ENCODE measurements around the gene SLC25A26.
A peak's percentile ranks its signal among the peaks of the same experiment; 100 is the strongest.

SLC25A26 gene

DNA sequence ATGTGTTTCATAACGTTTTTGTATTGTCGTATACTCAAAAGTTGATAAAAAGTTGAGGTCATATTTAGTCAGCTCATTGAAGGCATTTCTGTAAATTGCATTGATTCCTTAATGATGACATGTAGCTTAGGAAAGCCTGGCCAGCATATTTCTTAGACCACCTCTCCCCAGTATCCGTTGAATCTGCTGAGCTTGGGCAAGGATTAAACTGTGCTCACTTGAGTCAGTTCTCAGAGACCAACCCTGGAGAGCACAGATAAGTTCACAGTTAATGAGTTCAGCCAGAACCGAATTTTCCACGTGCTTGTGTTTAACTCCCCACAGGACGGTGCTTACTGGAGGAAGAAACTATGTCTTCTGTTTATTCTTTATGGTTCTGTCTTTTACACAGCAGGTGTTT, 132.7 kb downstream of the SLC25A26 start:
- peak; percentile 94 for DNase-seq (ENCODE audit: low read depth)
- no peak for TF ChIP-seq CTCF (conservative IDR thresholded peaks at IDR 0.05; ENCODE audit: low read depth, low read length)
- H3K4me3 ChIP-seq (ENCODE audit: low read length): no peak overlapping the region

GRCh38 chr3:66354001-66354400, 133.2 kb downstream of the SLC25A26 start:
- DNase-seq (ENCODE audit: low read depth): no peak
- TF ChIP-seq CTCF (conservative IDR thresholded peaks at IDR 0.05; ENCODE audit: low read depth, low read length): no peak
- no peak overlapping the region for H3K4me3 ChIP-seq (ENCODE audit: low read length)

DNA sequence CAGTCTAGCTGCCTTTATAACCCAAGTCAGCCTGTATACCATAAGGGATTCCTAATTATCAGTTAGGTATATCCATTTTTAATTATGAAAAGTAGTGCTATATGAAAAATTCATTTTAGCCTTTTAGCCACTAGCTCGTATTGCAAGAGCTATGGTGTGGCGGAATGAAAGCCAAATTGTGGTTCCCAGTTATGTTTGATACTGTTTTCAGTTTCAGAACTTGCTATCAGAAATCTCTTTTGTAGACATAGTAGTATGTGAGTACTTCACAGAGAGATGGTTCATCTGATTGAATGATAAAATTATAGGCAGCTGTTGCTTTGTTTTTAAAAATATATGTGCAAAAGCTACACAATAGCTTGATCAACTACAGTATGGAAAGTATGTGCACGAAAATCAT, 134.6 kb downstream of the SLC25A26 start:
- no peak overlapping the region for H3K4me3 ChIP-seq (ENCODE audit: low read length)
- TF ChIP-seq CTCF (conservative IDR thresholded peaks at IDR 0.05; ENCODE audit: low read depth, low read length): no peak
- no peak for DNase-seq (ENCODE audit: low read depth)

GRCh38 chr3:66355997-66356396, 135.2 kb downstream of the SLC25A26 start:
- no peak for TF ChIP-seq CTCF (conservative IDR thresholded peaks at IDR 0.05; ENCODE audit: low read depth, low read length)
- DNase-seq (ENCODE audit: low read depth): no peak
- H3K4me3 ChIP-seq (ENCODE audit: low read length): no peak overlapping the region

- H3K4me3 ChIP-seq (ENCODE audit: low read length): no peak overlapping the region
- no peak for DNase-seq (ENCODE audit: low read depth)
- no peak for TF ChIP-seq CTCF (conservative IDR thresholded peaks at IDR 0.05; ENCODE audit: low read depth, low read length)
These were observed 140.6 kb downstream of the SLC25A26 start for GRCh38 chr3:66361356-66361755.

DNA sequence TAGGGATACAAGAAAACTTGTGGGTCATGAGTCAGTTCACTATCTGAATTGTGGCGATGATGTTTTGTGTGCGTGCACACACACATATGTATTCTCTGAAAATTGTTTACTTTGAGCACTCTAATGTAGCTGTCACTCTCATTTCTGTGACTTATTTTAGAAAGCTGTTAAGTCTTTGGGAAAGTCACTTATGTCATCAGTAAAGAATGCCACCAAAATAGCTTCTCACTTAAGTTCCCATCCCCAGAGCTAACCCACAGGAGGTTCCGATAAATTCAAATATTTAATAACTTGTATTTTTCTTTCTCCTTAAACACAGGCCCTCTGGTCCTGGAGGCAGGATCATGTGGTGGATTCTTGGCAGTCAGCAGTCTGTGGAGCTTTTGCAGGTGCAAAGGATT, 141.7 kb downstream of the SLC25A26 start:
- H3K4me3 ChIP-seq (ENCODE audit: low read length): no peak overlapping the region
- no peak for TF ChIP-seq CTCF (conservative IDR thresholded peaks at IDR 0.05; ENCODE audit: low read depth, low read length)
- DNase-seq (ENCODE audit: low read depth): peak; percentile 96

- no peak for TF ChIP-seq CTCF (conservative IDR thresholded peaks at IDR 0.05; ENCODE audit: low read depth, low read length)
- H3K4me3 ChIP-seq (ENCODE audit: low read length): no peak overlapping the region
- peak; percentile 65 for DNase-seq (ENCODE audit: low read depth)
These were observed 142.3 kb downstream of the SLC25A26 start for GRCh38 chr3:66363148-66363547.

Data from retinal pigment epithelial cell (primary cell).